ENCODE data around the gene TMEM171. TPM values are rescaled to one million over a fixed set of nuclear protein-coding genes. Genes with fewer than 3 reads are reported as not detected.

Gene TMEM171
- total and polyA plus RNA-seq, 9 of the 15 experiments (the other 6 are each of a cell fraction or from before 2014, with no cell fraction given), result 0.08 TPM; not detected in 8

DNA sequence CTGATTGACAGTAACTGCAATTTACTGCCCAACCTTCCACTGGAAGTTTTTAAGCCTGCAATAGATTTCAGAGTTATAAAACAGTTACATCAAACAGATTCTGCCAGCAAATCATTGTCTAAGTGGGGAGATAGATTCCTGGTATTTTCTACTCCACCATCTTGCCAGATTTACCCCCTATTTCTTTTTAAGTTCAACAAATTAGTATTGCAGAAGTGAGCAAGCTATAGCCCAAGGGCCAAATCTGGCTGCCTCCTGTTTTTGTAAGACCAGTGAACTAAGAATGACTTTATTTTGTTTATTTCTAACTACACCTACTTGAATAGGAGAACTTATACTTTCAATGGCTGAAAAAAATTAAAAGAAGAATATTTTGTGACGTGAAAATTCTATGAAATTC is 8.8 kb upstream of the TMEM171 start (continued):
- no peak for TF ChIP-seq TBP (optimal IDR thresholded peaks at IDR 0.05; ENCODE audit: low read depth, low read length)
- no peak for TF ChIP-seq FOXM1 (IDR thresholded peaks at IDR 0.05; ENCODE audit: low read depth)
- TF ChIP-seq FOXM1 (CRISPR knock-in tag; IDR thresholded peaks at IDR 0.05; ENCODE audit: low read depth), result no peak
- no peak for TF ChIP-seq HEY1 (CRISPR knock-in tag; IDR thresholded peaks at IDR 0.05; ENCODE audit: borderline replicate concordance)
- TF ChIP-seq, protein P1, sequence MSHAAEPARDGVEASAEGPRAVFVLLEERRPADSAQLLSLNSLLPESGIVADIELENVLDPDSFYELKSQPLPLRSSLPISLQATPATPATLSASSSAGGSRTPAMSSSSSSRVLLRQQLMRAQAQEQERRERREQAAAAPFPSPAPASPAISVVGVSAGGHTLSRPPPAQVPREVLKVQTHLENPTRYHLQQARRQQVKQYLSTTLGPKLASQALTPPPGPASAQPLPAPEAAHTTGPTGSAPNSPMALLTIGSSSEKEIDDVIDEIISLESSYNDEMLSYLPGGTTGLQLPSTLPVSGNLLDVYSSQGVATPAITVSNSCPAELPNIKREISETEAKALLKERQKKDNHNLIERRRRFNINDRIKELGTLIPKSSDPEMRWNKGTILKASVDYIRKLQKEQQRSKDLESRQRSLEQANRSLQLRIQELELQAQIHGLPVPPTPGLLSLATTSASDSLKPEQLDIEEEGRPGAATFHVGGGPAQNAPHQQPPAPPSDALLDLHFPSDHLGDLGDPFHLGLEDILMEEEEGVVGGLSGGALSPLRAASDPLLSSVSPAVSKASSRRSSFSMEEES (CRISPR knock-in tag; IDR thresholded peaks at IDR 0.05), result no peak

DNA sequence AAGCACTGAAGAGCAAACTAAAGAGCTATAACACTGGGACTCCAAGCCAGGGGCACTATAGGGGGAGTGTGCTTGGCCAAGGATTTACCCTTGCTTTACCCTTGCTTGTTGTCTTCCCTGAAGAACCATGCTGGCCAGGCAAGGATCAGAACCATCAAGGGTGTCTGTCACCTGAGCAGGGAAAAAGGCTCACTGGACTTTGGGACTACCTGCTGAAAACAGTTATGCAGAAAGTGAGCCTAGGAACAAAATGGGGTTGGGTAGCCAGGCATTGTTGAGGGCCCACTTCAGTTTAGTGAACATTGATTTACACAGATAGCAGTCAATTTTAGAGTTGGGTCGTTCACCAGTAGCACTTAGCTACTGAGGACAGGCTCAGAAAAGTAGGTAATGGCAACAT is 8.0 kb upstream of the TMEM171 start:
- H3K27ac ChIP-seq (ENCODE audit: extremely low read depth, low read depth, low read length), result no peak overlapping the region
- TF ChIP-seq RBM39 (optimal IDR thresholded peaks at IDR 0.05; ENCODE audit: low read depth, low read length), result no peak
- no peak for TF ChIP-seq FIP1L1 (IDR thresholded peaks at IDR 0.05; ENCODE audit: low read depth, low read length, poor library complexity, severe bottlenecking)
- no peak for TF ChIP-seq ZNF3 (CRISPR knock-in tag; IDR thresholded peaks at IDR 0.05)
- TF ChIP-seq RBM14 (IDR thresholded peaks at IDR 0.05; ENCODE audit: borderline replicate concordance, insufficient read depth, low read depth, low read length), result no peak
- TF ChIP-seq, protein P2, sequence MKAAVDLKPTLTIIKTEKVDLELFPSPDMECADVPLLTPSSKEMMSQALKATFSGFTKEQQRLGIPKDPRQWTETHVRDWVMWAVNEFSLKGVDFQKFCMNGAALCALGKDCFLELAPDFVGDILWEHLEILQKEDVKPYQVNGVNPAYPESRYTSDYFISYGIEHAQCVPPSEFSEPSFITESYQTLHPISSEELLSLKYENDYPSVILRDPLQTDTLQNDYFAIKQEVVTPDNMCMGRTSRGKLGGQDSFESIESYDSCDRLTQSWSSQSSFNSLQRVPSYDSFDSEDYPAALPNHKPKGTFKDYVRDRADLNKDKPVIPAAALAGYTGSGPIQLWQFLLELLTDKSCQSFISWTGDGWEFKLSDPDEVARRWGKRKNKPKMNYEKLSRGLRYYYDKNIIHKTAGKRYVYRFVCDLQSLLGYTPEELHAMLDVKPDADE (conservative IDR thresholded peaks at IDR 0.05; ENCODE audit: control insufficient read depth, low read depth, low read length), result no peak
- TF ChIP-seq ZNF717 (CRISPR knock-in tag; IDR thresholded peaks at IDR 0.05), result no peak
- TF ChIP-seq STAT5B (CRISPR knock-in tag; IDR thresholded peaks at IDR 0.05), result no peak
- TF ChIP-seq, protein P3, sequence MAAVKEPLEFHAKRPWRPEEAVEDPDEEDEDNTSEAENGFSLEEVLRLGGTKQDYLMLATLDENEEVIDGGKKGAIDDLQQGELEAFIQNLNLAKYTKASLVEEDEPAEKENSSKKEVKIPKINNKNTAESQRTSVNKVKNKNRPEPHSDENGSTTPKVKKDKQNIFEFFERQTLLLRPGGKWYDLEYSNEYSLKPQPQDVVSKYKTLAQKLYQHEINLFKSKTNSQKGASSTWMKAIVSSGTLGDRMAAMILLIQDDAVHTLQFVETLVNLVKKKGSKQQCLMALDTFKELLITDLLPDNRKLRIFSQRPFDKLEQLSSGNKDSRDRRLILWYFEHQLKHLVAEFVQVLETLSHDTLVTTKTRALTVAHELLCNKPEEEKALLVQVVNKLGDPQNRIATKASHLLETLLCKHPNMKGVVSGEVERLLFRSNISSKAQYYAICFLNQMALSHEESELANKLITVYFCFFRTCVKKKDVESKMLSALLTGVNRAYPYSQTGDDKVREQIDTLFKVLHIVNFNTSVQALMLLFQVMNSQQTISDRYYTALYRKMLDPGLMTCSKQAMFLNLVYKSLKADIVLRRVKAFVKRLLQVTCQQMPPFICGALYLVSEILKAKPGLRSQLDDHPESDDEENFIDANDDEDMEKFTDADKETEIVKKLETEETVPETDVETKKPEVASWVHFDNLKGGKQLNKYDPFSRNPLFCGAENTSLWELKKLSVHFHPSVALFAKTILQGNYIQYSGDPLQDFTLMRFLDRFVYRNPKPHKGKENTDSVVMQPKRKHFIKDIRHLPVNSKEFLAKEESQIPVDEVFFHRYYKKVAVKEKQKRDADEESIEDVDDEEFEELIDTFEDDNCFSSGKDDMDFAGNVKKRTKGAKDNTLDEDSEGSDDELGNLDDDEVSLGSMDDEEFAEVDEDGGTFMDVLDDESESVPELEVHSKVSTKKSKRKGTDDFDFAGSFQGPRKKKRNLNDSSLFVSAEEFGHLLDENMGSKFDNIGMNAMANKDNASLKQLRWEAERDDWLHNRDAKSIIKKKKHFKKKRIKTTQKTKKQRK (IDR thresholded peaks at IDR 0.05; ENCODE audit: borderline replicate concordance, low read depth, low read length), result no peak
- no peak for TF ChIP-seq LCOR (CRISPR knock-in tag; IDR thresholded peaks at IDR 0.05)
- TF ChIP-seq SOX6 (IDR thresholded peaks at IDR 0.05), result no peak
- TF ChIP-seq ARID1B (IDR thresholded peaks at IDR 0.05), result no peak

More for the DNA sequence above, 8.0 kb upstream of the TMEM171 start:
- Histone ChIP-seq H3K36me3 (ENCODE audit: control insufficient read depth, insufficient read depth, low read length) (no peaks in the 10 kb centered on the region), H3K9ac (ENCODE audit: insufficient read depth in 1 of 2, low read depth in 2 of 2, low read length in 2 of 2) (no peak overlapping the region), H3K4me2 (ENCODE audit: insufficient read depth, low read length) (no peak overlapping the region), H3K9me3 (replicated peaks; ENCODE audit: control insufficient read depth, insufficient read depth, low read depth, low read length) (no peaks in the 10 kb centered on the region), H3K27me3 (ENCODE audit: control insufficient read depth in 2 of 2, insufficient read depth in 2 of 2, low read length in 2 of 2) (peaks cover 2 to 9% of the 10 kb centered on the region in 2 experiments; a peak in 1 of 5 replicates), H3K4me3 (no peak overlapping the region), H4K20me1 (replicated peaks; ENCODE audit: control insufficient read depth, insufficient read depth, low read length) (no peaks in the 10 kb centered on the region), H3K4me1 (replicated peaks in 1 of 2; ENCODE audit: control insufficient read depth in 2 of 2, insufficient read depth in 2 of 2, low read length in 2 of 2) (no peaks in the 10 kb centered on the region), H3K79me2 (ENCODE audit: control insufficient read depth, insufficient read depth, low read length) (no peaks in the 10 kb centered on the region), H3K9me1 (ENCODE audit: control insufficient read depth, insufficient read depth, low read length) (no peaks in the 10 kb centered on the region), H2AFZ (ENCODE audit: low read depth, low read length) (no peak overlapping the region)
- ATAC-seq (no peak), FAIRE-seq (no peak), DNase-seq (ENCODE audit: extremely low read depth in 1 of 4, low spot score in 3 of 4) (no peak)
- POLR2A ChIA-PET, result interaction anchor here (0.5 kb wide), 1 partner anchor 257 kb away, joined by 4 read pairs; no protein-coding TSS in a partner anchor
- no TSS peak for BruUV-seq (replicated peaks)
- intact Hi-C loops (cut with micrococcal nuclease), result no loop called here
- WGBS (ENCODE audit: insufficient coverage, low coverage, missing lambda C conversion rate), result 0% methylated on average over 1 of the region's 1 CpG
- CTCF ChIA-PET (ENCODE audit: low intra/inter-chr PET ratio), result no interaction called here
- in situ Hi-C loops (cut with MboI), result no loop called here
